Spleen (tissue), 11 donors: ENCODE data around the gene CARMIL3. TPM values are rescaled to one million over a fixed set of nuclear protein-coding genes. Genes with fewer than 3 reads are reported as not detected.
"Not testable (repeated sequence)": the region's sequence is repeated elsewhere in the genome, so short reads cannot be mapped to it uniquely, and the experiment has no call there.

Experiments
- DNase-seq: peaks from one replicate; pipeline ENCODE4 v3.0.0-alpha.2; 2020
- H3K27ac ChIP-seq, 8 donors: fragments of 200-600 bp; sonication (generic) in 7 of 8; 1 replicate in 4 of 8; 2 replicates in 4 of 8; pipeline versions ENCODE4 v1.5.0 to v1.8.0; 2016 to 2021; ENCODE audit warnings: inconsistent platforms in 4 of 8, mild to moderate bottlenecking in 4 of 8, moderate library complexity in 1 of 8
- H3K27me3 ChIP-seq, 7 donors: fragments of 200-600 bp; sonication (generic) in 6 of 7; replicated peaks in 1 of 7; 1 replicate in 4 of 7; 2 replicates in 3 of 7; pipeline versions ENCODE4 v1.5.0 to v1.8.0; 2016 to 2021; ENCODE audit warnings: inconsistent platforms in 3 of 7, mild to moderate bottlenecking in 1 of 7
- H3K36me3 ChIP-seq, 6 donors: fragments of 200-600 bp; sonication (generic) in 5 of 6; 1 replicate in 4 of 6; 2 replicates in 2 of 6; pipeline versions ENCODE4 v1.5.0 to v1.8.0; 2016 to 2021; ENCODE audit warnings: inconsistent platforms in 2 of 6
- H3K4me1 ChIP-seq, 6 donors: fragments of 200-600 bp; sonication (generic) in 5 of 6; 1 replicate in 3 of 6; 2 replicates in 3 of 6; pipeline versions ENCODE4 v1.5.0 to v1.8.0; 2016 to 2021; ENCODE audit warnings: inconsistent platforms in 3 of 6
- H3K4me3 ChIP-seq, 8 donors: fragments of 200-600 bp; sonication (generic) in 7 of 8; 1 replicate in 4 of 8; 2 replicates in 4 of 8; pipeline versions ENCODE4 v1.5.0 to v1.8.0; 2016 to 2021; ENCODE audit warnings: inconsistent platforms in 4 of 8, mild to moderate bottlenecking in 4 of 8, moderate library complexity in 2 of 8
- H3K9me3 ChIP-seq, 8 donors: fragments of 200-600 bp; sonication (generic) in 7 of 8; 1 replicate in 4 of 8; 2 replicates in 4 of 8; pipeline versions ENCODE4 v1.5.0 to v1.8.0; 2016 to 2021; ENCODE audit warnings: inconsistent platforms in 4 of 8
- CTCF ChIP-seq, 11 experiments: fragments of 200-600 bp in 7 of 11; fragments of 450-650 bp in 4 of 11; sonication (generic) in 4 of 11; IDR thresholded peaks in 8 of 11; conservative IDR thresholded peaks in 3 of 11; 1 replicate in 7 of 11; 2 replicates in 4 of 11; pipeline versions ENCODE4 v1.4.0 to v1.8.0; 2016 to 2021; ENCODE audit warnings: antibody characterized with exemption in 11 of 11, inconsistent platforms in 4 of 11, mild to moderate bottlenecking in 1 of 11
- POLR2A ChIP-seq, 3 donors: fragments of 450-650 bp; IDR thresholded peaks; one replicate each; pipeline ENCODE4 v1.5.1; 2017; ENCODE audit warnings: antibody characterized with exemption in 3 of 3, mild to moderate bottlenecking in 1 of 3
- POLR2AphosphoS5 ChIP-seq, 3 donors: sonication (generic); formaldehyde crosslinking; IDR thresholded peaks; one replicate each; pipeline ENCODE4 v1.5.1; 2017; ENCODE audit warnings: antibody characterized with exemption in 3 of 3
- WGBS, 5 donors: extraction: QIAGEN DNeasy Blood & Tissue Kit in 3 of 5; methylation state at CpG; one replicate each; pipeline versions ENCODE4 v1.1.5 to v1.1.7; 2013 to 2018; 5-methylcytosine and 5-hydroxymethylcytosine counted together
- intact Hi-C: fragments of 100-400 bp; cut with DNase I; formaldehyde crosslinking; loops from one replicate; pipeline ENCODE4 v1.15.0; 2023; ENCODE audit warnings: low total_unique reads
- polyA plus RNA-seq, 3 donors: library from polyadenylated mRNA; stranded (reverse); fragments of 200-250 nt; gene quantifications; one replicate each; pipeline ENCODE4 v1.2.1, GENCODE V29; 2013
- total RNA-seq, 7 donors: library from RNA; depleted of rRNA in 3 of 7; stranded (reverse); fragments of >200 nt in 3 of 7; fragmentation: NEBNext Ultra II Directional in 4 of 7; extraction: Animal tissue kit (Norgen Biotek cat#: 25700) in 4 of 7; gene quantifications; one replicate each; pipeline versions ENCODE4 v1.1.0 to v1.2.1, GENCODE V29; 2016 to 2021
- donor health status: healthy with polysubstance abuse.
- donor health status: DM: no; HTN: no; CAD: no; lungs with moderate emphysema.
- donor health status: DM: no; HTN: no; CAD: no.
- donor health status: Bipolar disorder and iron deficiency.
- donor health status: healthy.
- donor health status: DM: no; HTN: no; CAD: no.
- donor health status: DM: yes; HTN: yes; CAD: no.

CARMIL3 gene
- total and polyA plus RNA-seq, 10 donors, result 0.39 to 3.2 (median 1.4) TPM

GRCh38 chr14:24032727-24033418 lies 18.9 kb upstream of the CARMIL3 start:
- intact Hi-C loops, result no loop called here
- WGBS, 5 donors, result 75 to 92% (median 85%) methylated on average over 2 of the region's 2 CpGs
- H3K4me1 ChIP-seq, result peaks cover 0 to 48% (median 5%) of the 10 kb centered on the region in 6 donors
- peaks cover 0 to 29% (median 19%) of the 10 kb centered on the region in 8 donors for H3K9me3 ChIP-seq
- H3K27ac ChIP-seq, result no peak overlapping the region
- H3K4me3 ChIP-seq, result no peak overlapping the region
- DNase-seq, result no peak
- TF ChIP-seq POLR2AphosphoS5 (IDR thresholded peaks at IDR 0.05) (no peak), POLR2A (IDR thresholded peaks at IDR 0.05) (no peak), CTCF (IDR thresholded peaks at IDR 0.05 in 8 of 11, conservative IDR thresholded peaks at IDR 0.05 in 3 of 11) (no peak)
- no peaks in the 10 kb centered on the region for H3K36me3 ChIP-seq
- no peaks in the 10 kb centered on the region for H3K27me3 ChIP-seq

GRCh38 chr14:24035769-24036168 lies 16.0 kb upstream of the CARMIL3 start:
- DNase-seq, intact Hi-C loops, H3K36me3 ChIP-seq, H3K27me3 ChIP-seq: not testable (repeated sequence)
- 17 to 50% (median 33%) methylated on average over 2 to 3 of the region's 4 CpGs for WGBS, 5 donors
- H3K9me3 ChIP-seq, result peaks cover 0 to 24% (median 19%) of the 10 kb centered on the region in 8 donors
- peaks cover 0 to 48% (median 5%) of the 10 kb centered on the region in 6 donors for H3K4me1 ChIP-seq
- H3K4me3 ChIP-seq, result peak overlapping the region in 5 of 8 donors; percentile 51 to 83 (median 59)
- peak overlapping the region; percentile 6 to 89 (median 87) for H3K27ac ChIP-seq

- no peaks in the 10 kb centered on the region for H3K27me3 ChIP-seq
- peaks cover 0 to 48% (median 5%) of the 10 kb centered on the region in 6 donors for H3K4me1 ChIP-seq
- TF ChIP-seq CTCF (IDR thresholded peaks at IDR 0.05 in 8 of 11, conservative IDR thresholded peaks at IDR 0.05 in 3 of 11) (peak in 10 of 11 experiments; percentile 27 to 78 (median 64)), POLR2AphosphoS5 (IDR thresholded peaks at IDR 0.05) (peak; percentile 33 to 55 (median 42)), POLR2A (IDR thresholded peaks at IDR 0.05) (no peak)
- peaks cover 0 to 18% (median 16%) of the 10 kb centered on the region in 8 donors for H3K9me3 ChIP-seq
- H3K27ac ChIP-seq, result peak overlapping the region; percentile 6 to 89 (median 87)
- H3K4me3 ChIP-seq, result peak overlapping the region; percentile 25 to 83 (median 56)
- WGBS, 5 donors, result 0 to 1% (median 1%) methylated on average over 35 to 50 of the region's 50 CpGs
- peak; percentile 91 for DNase-seq
- no peaks in the 10 kb centered on the region for H3K36me3 ChIP-seq
- intact Hi-C loops, result no loop called here
Measured at GRCh38 chr14:24036169-24036962, 15.4 kb upstream of the CARMIL3 start.

GRCh38 chr14:24036963-24037657 lies 14.7 kb upstream of the CARMIL3 start:
- Histone ChIP-seq H3K4me1 (peaks cover 0 to 48% (median 5%) of the 10 kb centered on the region in 6 donors), H3K9me3 (peaks cover 0 to 11% (median 9%) of the 10 kb centered on the region in 8 donors), H3K4me3 (peak overlapping the region in 7 of 8 donors; percentile 50 to 83 (median 59)), H3K27ac (peak overlapping the region in 7 of 8 donors; percentile 74 to 89 (median 88))
- H3K27me3 ChIP-seq, intact Hi-C loops, DNase-seq, H3K36me3 ChIP-seq: not testable (repeated sequence)
- 35 to 48% (median 42%) methylated on average over 10 of the region's 10 CpGs for WGBS, 5 donors
- TF ChIP-seq CTCF (IDR thresholded peaks at IDR 0.05 in 8 of 11, conservative IDR thresholded peaks at IDR 0.05 in 3 of 11), result peak in 1 of 11 experiments; percentile 1
